Measurements from ENCODE around the gene THTPA. TPM values are rescaled to one million over a fixed set of nuclear protein-coding genes. Genes with fewer than 3 reads are reported as not detected.

Gene THTPA
- total RNA-seq, 4 donors from 2014 or later, result 23.3 to 48.5 (median 37.6) TPM

GRCh38 chr14:23565626-23566025, 9.6 kb downstream of the THTPA start:
- H3K36me3 ChIP-seq, result peaks cover 0 to 48% (median 0%) of the 10 kb centered on the region in 3 donors

GRCh38 chr14:23566112-23566777, 10.2 kb downstream of the THTPA start:
- Histone ChIP-seq H3K36me3 (peaks cover 0 to 42% (median 0%) of the 10 kb centered on the region in 3 donors), H3K27me3 (no peaks in the 10 kb centered on the region), H3K4me3 (no peak overlapping the region), H3K27ac (no peak overlapping the region), H3K9me3 (no peaks in the 10 kb centered on the region), H3K4me1 (peaks cover 0 to 11% (median 6%) of the 10 kb centered on the region in 4 donors)
- DNase-seq, result no peak
- TF ChIP-seq POLR2A (IDR thresholded peaks at IDR 0.05), result no peak
- TF ChIP-seq CTCF (IDR thresholded peaks at IDR 0.05), result no peak

More at GRCh38 chr14:23565626-23566025, 9.6 kb downstream of the THTPA start:
- no peaks in the 10 kb centered on the region for H3K9me3 ChIP-seq
- H3K4me1 ChIP-seq, result peaks cover 0 to 11% (median 6%) of the 10 kb centered on the region in 4 donors
- DNase-seq, result no peak
- H3K27me3 ChIP-seq, result no peaks in the 10 kb centered on the region
- no peak overlapping the region for H3K4me3 ChIP-seq
- TF ChIP-seq CTCF (IDR thresholded peaks at IDR 0.05) (no peak), POLR2A (IDR thresholded peaks at IDR 0.05) (no peak)
- H3K27ac ChIP-seq, result no peak overlapping the region

- no peaks in the 10 kb centered on the region for H3K9me3 ChIP-seq
- peaks cover 0 to 11% (median 6%) of the 10 kb centered on the region in 4 donors for H3K4me1 ChIP-seq
- peak overlapping the region; percentile 57 to 74 (median 72) for H3K4me3 ChIP-seq
- peaks cover 0 to 37% (median 0%) of the 10 kb centered on the region in 3 donors for H3K36me3 ChIP-seq
- TF ChIP-seq POLR2A (IDR thresholded peaks at IDR 0.05), result no peak
- TF ChIP-seq CTCF (IDR thresholded peaks at IDR 0.05), result peak in 1 of 6 experiments; percentile 1
- no peak for DNase-seq
- no peaks in the 10 kb centered on the region for H3K27me3 ChIP-seq
- peak overlapping the region; percentile 68 to 92 (median 74) for H3K27ac ChIP-seq
Observed at GRCh38 chr14:23566778-23567185, 10.7 kb downstream of the THTPA start.

- Histone ChIP-seq H3K4me1 (peaks cover 0 to 11% (median 6%) of the 10 kb centered on the region in 4 donors), H3K4me3 (peak within 1 kb of the TSS; percentile 57 to 74 (median 72)), H3K36me3 (peaks cover 0 to 31% (median 0%) of the 10 kb centered on the region in 3 donors), H3K9me3 (no peaks in the 10 kb centered on the region), H3K27me3 (no peaks in the 10 kb centered on the region), H3K27ac (peak within 1 kb of the TSS; percentile 68 to 92 (median 74))
- TF ChIP-seq POLR2A (IDR thresholded peaks at IDR 0.05), result peak; percentile 86 to 91
- no peak for TF ChIP-seq CTCF (IDR thresholded peaks at IDR 0.05)
- peak; percentile 92 to 97 (median 95) for DNase-seq
Observed at GRCh38 chr14:23567186-23568020, 11.3 kb downstream of the THTPA start, which contains the start of gene AP1G2. Gene AP1G2, minus strand, starts transcription at chr14:23567791. Its CDS starts 477 bp downstream, at chr14:23567314.

- Histone ChIP-seq H3K36me3 (peaks cover 0 to 29% (median 0%) of the 10 kb centered on the region in 3 donors), H3K9me3 (no peaks in the 10 kb centered on the region), H3K4me1 (peaks cover 0 to 11% (median 6%) of the 10 kb centered on the region in 4 donors), H3K27me3 (no peaks in the 10 kb centered on the region), H3K4me3 (peak overlapping the region; percentile 57 to 74 (median 72)), H3K27ac (peak overlapping the region; percentile 68 to 92 (median 74))
- TF ChIP-seq CTCF (IDR thresholded peaks at IDR 0.05), result no peak
- no peak for TF ChIP-seq POLR2A (IDR thresholded peaks at IDR 0.05)
- DNase-seq, result peak in 1 of 3 donors; percentile 36
Observed at GRCh38 chr14:23568021-23568599, 12.0 kb downstream of the THTPA start.
